Stimulated activated CD4-positive, alpha-beta T cell treated with anti-CD3 and anti-CD28 coated beads, Interleukin-2, amount 100 ng/mL, for 4 hours (primary cell): Measurements from ENCODE around the gene TRIM59.

Source experiments
- DNase-seq: peaks from one replicate; pipeline ENCODE4 v3.0.0-alpha.2; 2020; ENCODE audit warnings: low read depth

Gene TRIM59

GRCh38 chr3:160449636-160450598 is at the start of gene TRIM59:
Gene TRIM59 (minus strand): TSS chr3:160449786. CDS start chr3:160439183, 10,603 bp downstream.
- peak; percentile 95 for DNase-seq

- DNase-seq, result no peak
Measured at GRCh38 chr3:160498202-160498601, 48.6 kb upstream of the TRIM59 start.

- DNase-seq, result no peak
Measured at GRCh38 chr3:160490166-160490565, 40.6 kb upstream of the TRIM59 start.

GRCh38 chr3:160486459-160486869 is 36.9 kb upstream of the TRIM59 start:
- DNase-seq, result no peak

- no peak for DNase-seq
Measured at GRCh38 chr3:160482796-160483195, 33.2 kb upstream of the TRIM59 start.

- no peak for DNase-seq
Measured at GRCh38 chr3:160481856-160482255, 32.3 kb upstream of the TRIM59 start.

- no peak for DNase-seq
Measured at GRCh38 chr3:160480931-160481330, 31.3 kb upstream of the TRIM59 start.

- no peak for DNase-seq
Measured at GRCh38 chr3:160479376-160479775, 29.8 kb upstream of the TRIM59 start.

GRCh38 chr3:160478338-160478737 is 28.8 kb upstream of the TRIM59 start:
- DNase-seq, result no peak

GRCh38 chr3:160477750-160478149 is 28.2 kb upstream of the TRIM59 start:
- no peak for DNase-seq

GRCh38 chr3:160475884-160476283 is 26.3 kb upstream of the TRIM59 start:
- DNase-seq, result no peak

- no peak for DNase-seq
Measured at GRCh38 chr3:160475153-160475552, 25.6 kb upstream of the TRIM59 start.

- DNase-seq, result no peak
Measured at GRCh38 chr3:160474416-160474838, 24.8 kb upstream of the TRIM59 start.

GRCh38 chr3:160473978-160474377 is 24.4 kb upstream of the TRIM59 start:
- no peak for DNase-seq

GRCh38 chr3:160473221-160473620 is 23.6 kb upstream of the TRIM59 start:
- DNase-seq, result no peak

- no peak for DNase-seq
Measured at GRCh38 chr3:160472344-160472743, 22.8 kb upstream of the TRIM59 start.

GRCh38 chr3:160471892-160472291 is 22.3 kb upstream of the TRIM59 start:
- no peak for DNase-seq

- no peak for DNase-seq
Measured at GRCh38 chr3:160470181-160470580, 20.6 kb upstream of the TRIM59 start.

- DNase-seq, result no peak
Measured at GRCh38 chr3:160464971-160465370, 15.4 kb upstream of the TRIM59 start.

GRCh38 chr3:160464321-160464720 is 14.7 kb upstream of the TRIM59 start:
- no peak for DNase-seq

- DNase-seq, result no peak
Measured at GRCh38 chr3:160460033-160460432, 10.4 kb upstream of the TRIM59 start.

- DNase-seq, result no peak
Measured at GRCh38 chr3:160459450-160459970, 9.9 kb upstream of the TRIM59 start.

- DNase-seq, result no peak
Measured at GRCh38 chr3:160458151-160458550, 8.6 kb upstream of the TRIM59 start.
